ENCODE data around the gene PLIN4.

Gene PLIN4

DNA sequence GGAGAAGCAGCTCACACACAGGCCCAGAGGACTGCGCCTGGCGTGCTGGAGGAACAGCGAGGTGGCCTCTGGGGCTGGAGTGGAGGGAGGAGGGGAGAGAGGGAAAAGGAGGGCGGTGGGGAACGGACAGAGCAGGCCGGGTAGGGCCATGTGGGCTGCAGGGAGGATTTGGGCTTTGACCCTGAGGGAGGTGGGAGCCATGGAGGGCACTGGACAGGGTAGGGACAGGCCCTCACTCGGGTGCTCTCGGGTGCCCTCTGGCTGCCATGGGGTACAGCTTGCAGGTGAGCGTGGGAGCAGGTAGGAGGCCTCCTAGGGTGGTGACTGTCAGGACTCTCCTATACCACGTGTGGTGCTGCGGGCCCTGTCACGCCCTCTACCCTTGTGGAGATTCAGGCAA, 22.8 kb downstream of the PLIN4 start:
- no peak for DNase-seq (ENCODE audit: low read depth)
- TF ChIP-seq, protein P1, sequence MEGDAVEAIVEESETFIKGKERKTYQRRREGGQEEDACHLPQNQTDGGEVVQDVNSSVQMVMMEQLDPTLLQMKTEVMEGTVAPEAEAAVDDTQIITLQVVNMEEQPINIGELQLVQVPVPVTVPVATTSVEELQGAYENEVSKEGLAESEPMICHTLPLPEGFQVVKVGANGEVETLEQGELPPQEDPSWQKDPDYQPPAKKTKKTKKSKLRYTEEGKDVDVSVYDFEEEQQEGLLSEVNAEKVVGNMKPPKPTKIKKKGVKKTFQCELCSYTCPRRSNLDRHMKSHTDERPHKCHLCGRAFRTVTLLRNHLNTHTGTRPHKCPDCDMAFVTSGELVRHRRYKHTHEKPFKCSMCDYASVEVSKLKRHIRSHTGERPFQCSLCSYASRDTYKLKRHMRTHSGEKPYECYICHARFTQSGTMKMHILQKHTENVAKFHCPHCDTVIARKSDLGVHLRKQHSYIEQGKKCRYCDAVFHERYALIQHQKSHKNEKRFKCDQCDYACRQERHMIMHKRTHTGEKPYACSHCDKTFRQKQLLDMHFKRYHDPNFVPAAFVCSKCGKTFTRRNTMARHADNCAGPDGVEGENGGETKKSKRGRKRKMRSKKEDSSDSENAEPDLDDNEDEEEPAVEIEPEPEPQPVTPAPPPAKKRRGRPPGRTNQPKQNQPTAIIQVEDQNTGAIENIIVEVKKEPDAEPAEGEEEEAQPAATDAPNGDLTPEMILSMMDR (IDR thresholded peaks at IDR 0.05; ENCODE audit: control insufficient read depth, extremely low read depth, insufficient read depth): peak; percentile 55
- no peak overlapping the region for H3K4me3 ChIP-seq (ENCODE audit: low read depth, low read length)

DNA sequence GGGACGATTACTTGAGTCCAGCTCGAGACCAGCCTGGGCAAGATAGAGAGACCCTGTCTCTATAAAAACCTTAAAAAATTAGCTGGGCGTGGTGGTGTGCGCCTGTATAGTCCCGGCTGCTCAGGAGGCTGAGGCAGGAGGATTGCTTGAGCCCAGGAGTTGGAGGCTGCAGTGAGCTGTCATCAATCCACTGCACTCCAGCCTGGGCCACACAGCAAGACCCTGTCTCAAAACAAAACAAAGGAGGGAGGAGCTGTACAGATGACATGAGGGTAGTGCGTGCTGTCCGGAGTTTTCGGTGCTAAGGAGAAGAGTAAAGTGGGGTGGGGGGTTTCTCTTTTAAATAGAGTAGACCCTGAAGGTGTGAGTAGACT, 23.6 kb downstream of the PLIN4 start:
- no peak overlapping the region for H3K4me3 ChIP-seq (ENCODE audit: low read depth, low read length)
- TF ChIP-seq, protein P1 (IDR thresholded peaks at IDR 0.05; ENCODE audit: control insufficient read depth, extremely low read depth, insufficient read depth): no peak
- DNase-seq (ENCODE audit: low read depth): no peak

DNA sequence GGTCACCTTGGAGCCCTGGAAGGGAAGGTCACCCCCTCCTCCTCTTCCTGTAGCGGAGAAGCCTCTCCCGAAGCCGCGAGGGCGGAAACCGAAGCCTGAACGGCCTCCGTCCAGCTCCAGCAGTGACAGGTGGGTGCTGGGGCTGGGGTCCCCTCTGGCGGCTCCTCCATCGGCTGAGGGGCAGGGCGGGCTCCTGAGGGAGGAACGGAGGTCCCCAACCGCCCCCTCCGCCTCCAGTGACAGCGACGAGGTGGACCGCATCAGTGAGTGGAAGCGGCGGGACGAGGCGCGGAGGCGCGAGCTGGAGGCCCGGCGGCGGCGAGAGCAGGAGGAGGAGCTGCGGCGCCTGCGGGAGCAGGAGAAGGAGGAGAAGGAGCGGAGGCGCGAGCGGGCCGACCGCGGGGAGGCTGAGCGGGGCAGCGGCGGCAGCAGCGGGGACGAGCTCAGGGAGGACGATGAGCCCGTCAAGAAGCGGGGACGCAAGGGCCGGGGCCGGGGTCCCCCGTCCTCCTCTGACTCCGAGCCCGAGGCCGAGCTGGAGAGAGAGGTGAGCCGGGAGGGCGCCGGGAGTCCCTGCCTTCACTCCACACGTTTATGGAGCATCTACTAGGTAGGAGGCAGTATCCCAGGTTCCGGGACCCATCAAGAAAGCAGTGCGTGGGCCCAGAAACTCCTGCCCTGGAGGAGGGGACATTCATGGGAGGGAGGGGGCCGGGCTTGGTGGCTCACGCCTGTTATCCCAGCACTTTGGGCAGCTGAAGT, 24.2 kb downstream of the PLIN4 start:
- TF ChIP-seq, protein P1 (IDR thresholded peaks at IDR 0.05; ENCODE audit: control insufficient read depth, extremely low read depth, insufficient read depth): no peak
- DNase-seq (ENCODE audit: low read depth): no peak

DNA sequence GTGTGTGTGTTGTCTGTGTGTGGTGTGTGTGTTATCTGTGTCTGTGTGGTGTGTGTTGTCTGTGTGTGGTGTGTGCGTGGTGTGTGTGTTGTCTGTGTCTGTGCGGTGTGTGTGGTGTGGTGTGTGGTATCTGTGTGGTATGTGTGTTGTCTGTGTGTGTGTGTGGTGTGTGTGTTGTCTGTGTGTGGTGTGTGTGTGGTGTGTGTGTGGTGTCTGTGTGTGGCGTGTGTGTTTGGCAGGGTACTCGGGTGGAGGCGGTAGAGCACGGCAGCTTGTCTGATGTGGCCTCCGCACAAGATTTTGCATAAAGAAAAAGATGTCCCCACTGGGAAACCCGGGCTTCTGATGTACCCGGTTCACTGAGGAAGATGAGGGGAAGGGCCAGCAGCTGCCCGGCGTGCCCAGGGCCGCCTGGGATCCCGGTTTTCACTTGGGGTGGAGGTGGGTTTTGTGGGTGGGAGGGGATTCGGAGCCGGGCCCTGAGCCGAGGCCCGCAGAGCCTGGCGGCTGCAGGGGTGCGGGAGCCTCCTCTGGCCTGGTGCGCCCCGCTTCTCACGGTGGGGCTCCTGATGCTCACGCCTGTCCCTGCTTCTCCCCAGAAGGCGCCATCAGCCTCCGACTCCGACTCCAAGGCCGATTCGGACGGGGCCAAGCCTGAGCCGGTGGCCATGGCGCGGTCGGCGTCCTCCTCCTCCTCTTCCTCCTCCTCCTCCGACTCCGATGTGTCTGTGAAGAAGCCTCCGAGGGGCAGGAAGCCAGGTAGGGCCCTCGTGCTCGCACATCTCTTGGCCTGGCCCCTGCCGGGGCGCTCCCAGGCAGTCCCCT, 25.0 kb downstream of the PLIN4 start:
- no peak overlapping the region for H3K4me3 ChIP-seq (ENCODE audit: low read depth, low read length)
- no peak for DNase-seq (ENCODE audit: low read depth)
- TF ChIP-seq, protein P1 (IDR thresholded peaks at IDR 0.05; ENCODE audit: control insufficient read depth, extremely low read depth, insufficient read depth): no peak

More for the DNA sequence above, 24.2 kb downstream of the PLIN4 start:
- no peak overlapping the region for H3K4me3 ChIP-seq (ENCODE audit: low read depth, low read length)

DNA sequence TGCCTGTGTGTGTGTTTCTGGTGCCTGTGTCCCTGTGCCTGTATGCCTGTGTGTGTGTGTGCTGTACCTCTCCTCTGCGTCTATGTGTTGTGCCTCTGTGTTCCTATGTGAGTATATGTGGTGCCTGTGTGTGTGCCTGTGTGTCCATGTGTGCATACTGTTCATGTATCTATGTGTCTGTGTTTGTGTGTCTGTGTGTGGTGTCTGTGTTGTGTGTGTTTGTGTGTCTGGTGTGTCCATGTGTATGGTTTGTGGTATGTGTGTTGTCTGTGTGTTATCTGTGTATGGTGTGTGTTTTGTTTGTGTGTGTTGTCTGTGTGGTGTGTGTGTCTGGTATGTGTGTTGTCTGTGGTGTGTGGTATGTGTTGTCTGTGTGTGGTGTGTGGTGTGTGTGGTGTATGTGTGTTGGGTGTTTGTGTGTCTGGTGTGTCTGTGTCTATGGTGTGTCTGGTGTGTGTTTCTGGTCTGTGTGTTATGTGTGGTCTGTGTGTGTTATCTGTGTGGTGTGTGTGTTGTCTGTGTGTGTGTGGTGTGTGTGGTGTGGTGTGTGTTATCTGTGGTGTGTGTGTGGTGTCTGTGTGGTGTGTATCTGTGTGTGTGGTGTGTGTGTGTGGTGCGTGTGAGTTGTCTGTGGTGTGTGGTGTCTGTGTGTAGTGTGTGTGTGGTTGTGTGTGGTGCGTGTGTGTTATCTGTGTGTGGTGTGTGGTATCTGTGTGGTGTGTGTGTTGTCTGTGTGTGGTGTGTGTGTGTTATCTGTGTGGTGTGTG, 25.8 kb downstream of the PLIN4 start:
- TF ChIP-seq, protein P1 (IDR thresholded peaks at IDR 0.05; ENCODE audit: control insufficient read depth, extremely low read depth, insufficient read depth): no peak

DNA sequence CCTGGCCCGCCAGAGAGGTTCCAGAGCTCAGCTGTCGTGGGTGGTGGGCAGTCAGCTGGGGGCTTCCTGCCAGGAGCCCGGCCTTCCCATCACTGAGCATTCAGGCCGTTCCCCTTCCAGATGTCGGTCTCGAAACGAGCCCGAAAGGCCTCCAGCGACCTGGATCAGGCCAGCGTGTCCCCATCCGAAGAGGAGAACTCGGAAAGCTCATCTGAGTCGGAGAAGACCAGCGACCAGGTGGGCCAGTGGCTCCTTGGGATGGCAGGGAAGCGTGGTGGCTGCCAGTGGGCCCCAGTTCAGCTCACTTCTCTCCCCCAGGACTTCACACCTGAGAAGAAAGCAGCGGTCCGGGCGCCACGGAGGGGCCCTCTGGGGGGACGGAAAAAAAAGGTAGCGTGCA, 26.8 kb downstream of the PLIN4 start:
- TF ChIP-seq, protein P1 (IDR thresholded peaks at IDR 0.05; ENCODE audit: control insufficient read depth, extremely low read depth, insufficient read depth): no peak
- no peak for DNase-seq (ENCODE audit: low read depth)
- H3K4me3 ChIP-seq (ENCODE audit: low read depth, low read length): no peak overlapping the region

More for the DNA sequence above, 25.8 kb downstream of the PLIN4 start:
- DNase-seq (ENCODE audit: low read depth): no peak
- H3K4me3 ChIP-seq (ENCODE audit: low read depth, low read length): no peak overlapping the region

All from LNCaP clone FGC (cell line).